Pancreas (tissue), 10 donors: ENCODE results near the gene VWF. TPM values are rescaled to one million over a fixed set of nuclear protein-coding genes. Genes with fewer than 3 reads are reported as not detected.
A peak's percentile ranks its signal among the peaks of the same experiment; 100 is the strongest.

ENCODE experiments used
- ATAC-seq, 4 donors: fragments of 200-7000 bp; cut with Tn5 transposase; one replicate each; pipeline versions ENCODE4 v1.8.0 to v1.9.1; 2020; ENCODE audit warnings: mild to moderate bottlenecking in 4 of 4, moderate library complexity in 4 of 4
- DNase-seq, 6 donors: peaks; one replicate each; pipeline ENCODE4 v3.0.0-alpha.2; 2020
- FAIRE-seq: peaks from 2 replicates; lab custom pipeline; 2012; peaks lifted over from hg19 to GRCh38; lab: Jason Lieb, UNC
- H3K27ac ChIP-seq, 4 donors: fragments of 200-600 bp; sonication (generic); 1 replicate in 3 of 4; 2 replicates in 1 of 4; pipeline versions ENCODE4 v1.5.0 to v1.8.0; 2020
- H3K27me3 ChIP-seq, 4 donors: fragments of 200-600 bp; one replicate each; pipeline ENCODE4 v1.8.0; 2021
- H3K36me3 ChIP-seq, 3 donors: fragments of 200-600 bp; sonication (generic) in 1 of 3; one replicate each; pipeline versions ENCODE4 v1.5.0 to v1.8.0; 2020 to 2021
- H3K4me1 ChIP-seq, 3 donors: fragments of 200-600 bp; one replicate each; pipeline ENCODE4 v1.8.0; 2021
- H3K4me3 ChIP-seq, 4 donors: fragments of 200-600 bp; sonication (generic) in 2 of 4; one replicate each; pipeline versions ENCODE4 v1.5.0 to v1.8.0; 2020 to 2021
- H3K9me3 ChIP-seq, 4 donors: fragments of 200-600 bp; one replicate each; pipeline ENCODE4 v1.8.0; 2021
- CTCF ChIP-seq, 4 donors: fragments of 200-600 bp; sonication (generic) in 3 of 4; IDR thresholded peaks; one replicate each; pipeline versions ENCODE4 v1.5.0 to v1.8.0; 2021; ENCODE audit warnings: antibody characterized with exemption in 4 of 4
- WGBS, 2 donors: extraction: QIAGEN DNeasy Blood & Tissue Kit; methylation state at CpG; one replicate each; pipeline ENCODE4 v1.1.7; 2013; 5-methylcytosine and 5-hydroxymethylcytosine counted together
- intact Hi-C, 3 donors: fragments of 100-400 bp; cut with DNase I; formaldehyde crosslinking; loops; one replicate each; pipeline versions ENCODE4 v1.11.1 to v1.14.2; 2022
- polyA plus RNA-seq, 2 donors: library from polyadenylated mRNA; stranded (reverse); fragments of 200-250 nt; gene quantifications; one replicate each; pipeline ENCODE4 v1.2.3, GENCODE V29; 2013
- total RNA-seq, 6 donors: library from RNA; stranded (reverse); fragmentation: NEBNext Ultra II Directional in 4 of 6; extraction: Animal tissue kit (Norgen Biotek cat#: 25700) in 4 of 6; gene quantifications; one replicate each; pipeline versions ENCODE4 v1.2.1 to v1.2.4, GENCODE V29; 2021 to 2023
- donor health status: healthy with polysubstance abuse.
- donor health status: DM: no; HTN: no; CAD: no; lungs with moderate emphysema.
- donor health status: DM: no; HTN: no; CAD: no.
- donor health status: control.
- donor health status: control.
- donor health status: Bipolar disorder and iron deficiency.
- donor health status: DM: yes; HTN: yes; CAD: no.
- donor health status: DM: no; HTN: no; CAD: no.
- donor health status: DM: no; HTN: no; CAD: no.
- donor health status: DM: yes; HTN: yes; CAD: no.

VWF gene
- total and polyA plus RNA-seq, 8 donors = 15.9 to 53.1 (median 29.1) TPM

GRCh38 chr12:6069437-6070093 lies 54.9 kb downstream of the VWF start:
- ATAC-seq = peak in 3 of 4 donors; percentile 41 to 62 (median 45)
- intact Hi-C loops = loop anchor here in 1 of 3 donors (10.0 kb wide), 1 partner anchor 115 kb away; no protein-coding TSS in a partner anchor
- 76 to 83% methylated on average over 8 of the region's 8 CpGs for WGBS, 2 donors
- H3K36me3 ChIP-seq = no peaks in the 10 kb centered on the region
- H3K4me3 ChIP-seq = no peak overlapping the region
- H3K27me3 ChIP-seq = no peaks in the 10 kb centered on the region
- FAIRE-seq = no peak
- no peak for DNase-seq
- no peak overlapping the region for H3K27ac ChIP-seq
- no peaks in the 10 kb centered on the region for H3K9me3 ChIP-seq
- H3K4me1 ChIP-seq = no peaks in the 10 kb centered on the region
- TF ChIP-seq CTCF (IDR thresholded peaks at IDR 0.05) = no peak

GRCh38 chr12:6068227-6068626 lies 56.2 kb downstream of the VWF start:
- WGBS, 2 donors = 86 to 88% methylated on average over 9 of the region's 9 CpGs
- intact Hi-C loops = loop anchor here in 1 of 3 donors (10.0 kb wide), 1 partner anchor 117 kb away; no protein-coding TSS in a partner anchor
- H3K27ac ChIP-seq = no peak overlapping the region
- no peak overlapping the region for H3K4me3 ChIP-seq
- ATAC-seq (no peak), DNase-seq (no peak), FAIRE-seq (no peak)
- no peak for TF ChIP-seq CTCF (IDR thresholded peaks at IDR 0.05)
- no peaks in the 10 kb centered on the region for H3K9me3 ChIP-seq
- H3K4me1 ChIP-seq = no peaks in the 10 kb centered on the region
- H3K27me3 ChIP-seq = no peaks in the 10 kb centered on the region
- no peaks in the 10 kb centered on the region for H3K36me3 ChIP-seq

- no peak for TF ChIP-seq CTCF (IDR thresholded peaks at IDR 0.05)
- no peak for ATAC-seq
- Histone ChIP-seq H3K9me3 (no peaks in the 10 kb centered on the region), H3K36me3 (no peaks in the 10 kb centered on the region), H3K27me3 (no peaks in the 10 kb centered on the region), H3K4me1 (no peaks in the 10 kb centered on the region), H3K27ac (no peak overlapping the region), H3K4me3 (no peak overlapping the region)
- WGBS, 2 donors = 45 to 49% methylated on average over 16 of the region's 16 CpGs
- intact Hi-C loops = loop anchor here in 1 of 3 donors (10.0 kb wide), 1 partner anchor 117 kb away; no protein-coding TSS in a partner anchor
- DNase-seq = no peak
- no peak for FAIRE-seq
These were observed 57.1 kb downstream of the VWF start for GRCh38 chr12:6067152-6067916.

- Histone ChIP-seq H3K27ac (no peak overlapping the region), H3K36me3 (no peaks in the 10 kb centered on the region), H3K27me3 (no peaks in the 10 kb centered on the region), H3K9me3 (no peaks in the 10 kb centered on the region), H3K4me3 (no peak overlapping the region), H3K4me1 (no peaks in the 10 kb centered on the region)
- TF ChIP-seq CTCF (IDR thresholded peaks at IDR 0.05) = no peak
- no peak for ATAC-seq
- intact Hi-C loops = loop anchor here in 1 of 3 donors (10.0 kb wide), 1 partner anchor 118 kb away; no protein-coding TSS in a partner anchor
- WGBS, 2 donors = 79 to 88% methylated on average over 1 of the region's 1 CpG
- no peak for DNase-seq
- no peak for FAIRE-seq
These were observed 57.8 kb downstream of the VWF start for GRCh38 chr12:6066651-6067050.
